Measurements from ENCODE around the gene FOXL3.

- TF ChIP-seq, protein P1, sequence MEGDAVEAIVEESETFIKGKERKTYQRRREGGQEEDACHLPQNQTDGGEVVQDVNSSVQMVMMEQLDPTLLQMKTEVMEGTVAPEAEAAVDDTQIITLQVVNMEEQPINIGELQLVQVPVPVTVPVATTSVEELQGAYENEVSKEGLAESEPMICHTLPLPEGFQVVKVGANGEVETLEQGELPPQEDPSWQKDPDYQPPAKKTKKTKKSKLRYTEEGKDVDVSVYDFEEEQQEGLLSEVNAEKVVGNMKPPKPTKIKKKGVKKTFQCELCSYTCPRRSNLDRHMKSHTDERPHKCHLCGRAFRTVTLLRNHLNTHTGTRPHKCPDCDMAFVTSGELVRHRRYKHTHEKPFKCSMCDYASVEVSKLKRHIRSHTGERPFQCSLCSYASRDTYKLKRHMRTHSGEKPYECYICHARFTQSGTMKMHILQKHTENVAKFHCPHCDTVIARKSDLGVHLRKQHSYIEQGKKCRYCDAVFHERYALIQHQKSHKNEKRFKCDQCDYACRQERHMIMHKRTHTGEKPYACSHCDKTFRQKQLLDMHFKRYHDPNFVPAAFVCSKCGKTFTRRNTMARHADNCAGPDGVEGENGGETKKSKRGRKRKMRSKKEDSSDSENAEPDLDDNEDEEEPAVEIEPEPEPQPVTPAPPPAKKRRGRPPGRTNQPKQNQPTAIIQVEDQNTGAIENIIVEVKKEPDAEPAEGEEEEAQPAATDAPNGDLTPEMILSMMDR (IDR thresholded peaks at IDR 0.05): no peak
- no peak for TF ChIP-seq POLR2A (IDR thresholded peaks at IDR 0.05)
Observed at GRCh38 chr7:299169-299568, 9.2 kb downstream of the FOXL3 start.

Measured in breast epithelium (tissue), 3 donors.